Breast epithelium (tissue), 3 donors: ENCODE data around the gene OR8H2.
"Not testable (repeated sequence)": the region's sequence is repeated elsewhere in the genome, so short reads cannot be mapped to it uniquely, and the experiment has no call there.

Experiments
- CTCF ChIP-seq, 3 donors: fragments of 450-650 bp; IDR thresholded peaks; one replicate each; pipeline ENCODE4 v1.5.1; 2016 to 2017; ENCODE audit warnings: antibody characterized with exemption in 3 of 3, mild to moderate bottlenecking in 3 of 3, moderate library complexity in 3 of 3
- POLR2A ChIP-seq: fragments of 450-650 bp; IDR thresholded peaks from one replicate; pipeline ENCODE4 v1.6.1; 2016; ENCODE audit warnings: antibody characterized with exemption, mild to moderate bottlenecking, moderate library complexity
- POLR2AphosphoS5 ChIP-seq, 3 donors: sonication (generic); formaldehyde crosslinking; IDR thresholded peaks; one replicate each; pipeline ENCODE4 v1.6.1; 2017; ENCODE audit warnings: antibody characterized with exemption in 3 of 3

- TF ChIP-seq CTCF (IDR thresholded peaks at IDR 0.05); POLR2AphosphoS5 (IDR thresholded peaks at IDR 0.05); POLR2A: not testable (repeated sequence)
These were observed 45.7 kb upstream of the OR8H2 start for GRCh38 chr11:56057661-56058237.
